GM12891 (cell line): ENCODE data around the gene NAPB.

Experiments
- DNase-seq: peaks from one replicate; pipeline ENCODE4 v3.0.0; 2011; ENCODE audit warnings: low spot score; ENCODE audit not compliant: insufficient read length
- FAIRE-seq: peaks from 2 replicates; lab custom pipeline; 2011; peaks lifted over from hg19 to GRCh38; lab: Jason Lieb, UNC
- PAX5 ChIP-seq: IDR thresholded peaks from 2 replicates; pipeline ENCODE4 v1.6.1; 2011; ENCODE audit warnings: low read length, moderate library complexity, mild to moderate bottlenecking; ENCODE audit not compliant: insufficient read depth, severe bottlenecking
- POLR2A ChIP-seq: IDR thresholded peaks from 2 replicates; pipeline ENCODE4 v1.6.1; 2011; ENCODE audit warnings: low read depth, low read length, control low read depth
- POLR2AphosphoS5 ChIP-seq: IDR thresholded peaks from 2 replicates; pipeline ENCODE4 v1.6.1; 2011; ENCODE audit warnings: low read depth, low read length, control low read depth
- POU2F2 ChIP-seq: IDR thresholded peaks from 2 replicates; pipeline ENCODE4 v1.6.1; 2011; ENCODE audit warnings: low read depth, mild to moderate bottlenecking, control low read depth, low read length, moderate library complexity
- SPI1 ChIP-seq: IDR thresholded peaks from 2 replicates; pipeline ENCODE4 v1.6.1; 2011; ENCODE audit warnings: low read depth, low read length, control low read depth
- TAF1 ChIP-seq: IDR thresholded peaks from 2 replicates; pipeline ENCODE4 v1.6.1; 2011; ENCODE audit warnings: low read depth, low read length, control low read depth

NAPB gene

DNA sequence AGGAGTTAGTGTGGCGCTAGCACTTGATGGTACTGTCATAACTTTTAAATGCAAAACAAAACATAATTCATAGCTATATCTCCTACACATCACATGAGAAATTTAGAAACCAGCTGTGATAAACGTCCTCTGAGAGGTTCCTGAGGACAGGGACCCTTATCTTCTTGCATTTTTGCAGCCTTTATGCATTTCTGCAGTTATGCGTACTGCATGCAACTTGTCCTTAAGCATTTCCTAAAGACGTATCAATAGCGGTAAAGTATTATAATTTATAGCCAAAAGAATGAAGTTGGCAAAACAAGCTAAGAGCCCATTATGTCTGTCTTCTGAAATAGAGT lies 1.7 kb downstream of the NAPB start:
- TF ChIP-seq POLR2A (no peak), POLR2AphosphoS5 (no peak), TAF1 (no peak), SPI1 (no peak), PAX5 (no peak), POU2F2 (no peak)
- FAIRE-seq (peak; percentile 45), DNase-seq (no peak)

DNA sequence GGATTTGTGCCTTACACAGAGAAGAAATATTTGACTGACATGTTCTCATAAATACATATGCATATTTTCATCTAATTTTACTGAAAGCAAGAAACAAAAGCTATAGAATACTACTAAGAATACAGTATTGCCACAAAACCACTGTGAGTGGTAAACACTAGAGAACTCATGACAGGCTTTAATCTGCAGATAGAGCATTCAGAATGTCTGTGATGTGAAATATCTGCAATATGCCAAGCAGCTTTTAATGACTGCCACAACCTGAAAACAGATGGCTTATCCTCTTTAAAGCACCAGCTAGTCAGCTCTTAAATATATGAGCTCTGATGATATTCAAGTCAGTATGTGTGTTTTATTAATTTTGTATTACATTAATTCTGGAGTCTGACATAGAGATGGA lies 3.4 kb downstream of the NAPB start:
- no peak for DNase-seq
- TF ChIP-seq PAX5 (no peak), POU2F2 (no peak), SPI1 (no peak)
- no peak for FAIRE-seq

DNA sequence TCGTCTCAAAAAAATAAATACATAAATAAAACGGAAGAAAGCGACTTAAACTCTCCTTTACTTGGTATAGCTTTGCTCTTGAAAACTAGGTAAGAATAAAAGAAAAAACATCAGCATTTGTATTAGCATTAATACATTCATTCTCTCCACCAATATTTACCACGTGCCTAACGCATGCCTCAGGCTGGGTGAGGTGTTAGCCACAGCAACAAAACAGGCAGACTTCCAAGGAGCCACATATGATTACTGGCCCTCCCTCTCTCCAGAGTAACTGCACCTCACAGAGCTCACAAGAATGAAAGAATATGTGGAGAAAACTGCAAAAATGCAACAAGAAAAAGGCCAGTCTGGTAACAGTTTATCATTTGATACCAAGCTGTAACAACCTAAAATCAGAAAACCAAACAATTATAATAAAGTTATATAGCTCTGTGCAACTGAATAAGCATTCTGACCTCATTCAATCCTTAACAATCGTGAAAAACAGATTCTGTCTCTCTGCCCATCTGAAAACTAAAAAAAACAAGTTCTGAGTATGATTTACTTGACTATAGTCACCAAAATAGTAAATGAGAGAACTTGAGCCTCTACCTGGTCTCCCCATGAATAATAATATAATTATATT lies 5.2 kb downstream of the NAPB start:
- DNase-seq (no peak), FAIRE-seq (no peak)
- TF ChIP-seq POLR2AphosphoS5 (no peak), SPI1 (no peak), TAF1 (no peak), PAX5 (no peak), POU2F2 (no peak), POLR2A (no peak)

DNA sequence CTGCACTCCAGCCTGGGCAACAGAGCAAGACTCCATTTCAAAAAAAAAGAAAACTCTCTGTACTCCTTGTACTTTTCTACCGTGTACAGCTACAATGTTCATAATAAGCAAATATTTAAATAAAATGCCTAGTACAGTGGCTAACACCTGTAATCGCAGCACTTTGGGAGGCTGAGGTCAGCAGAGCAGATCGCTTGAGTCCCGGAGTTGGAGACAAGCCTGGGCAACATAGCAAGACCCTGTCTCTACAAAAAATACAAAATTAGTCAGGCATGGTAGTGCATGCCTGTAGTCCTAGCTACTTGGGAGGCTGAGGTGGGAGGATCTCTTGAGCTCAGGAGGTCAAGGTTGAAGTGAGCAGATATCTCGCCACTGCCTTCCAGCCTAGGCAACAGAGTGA lies 5.7 kb downstream of the NAPB start:
- FAIRE-seq (no peak), DNase-seq (no peak)
- TF ChIP-seq POLR2A: no peak
- no peak for TF ChIP-seq POU2F2
- no peak for TF ChIP-seq PAX5
- TF ChIP-seq POLR2AphosphoS5: no peak
- TF ChIP-seq TAF1: no peak
- no peak for TF ChIP-seq SPI1

DNA sequence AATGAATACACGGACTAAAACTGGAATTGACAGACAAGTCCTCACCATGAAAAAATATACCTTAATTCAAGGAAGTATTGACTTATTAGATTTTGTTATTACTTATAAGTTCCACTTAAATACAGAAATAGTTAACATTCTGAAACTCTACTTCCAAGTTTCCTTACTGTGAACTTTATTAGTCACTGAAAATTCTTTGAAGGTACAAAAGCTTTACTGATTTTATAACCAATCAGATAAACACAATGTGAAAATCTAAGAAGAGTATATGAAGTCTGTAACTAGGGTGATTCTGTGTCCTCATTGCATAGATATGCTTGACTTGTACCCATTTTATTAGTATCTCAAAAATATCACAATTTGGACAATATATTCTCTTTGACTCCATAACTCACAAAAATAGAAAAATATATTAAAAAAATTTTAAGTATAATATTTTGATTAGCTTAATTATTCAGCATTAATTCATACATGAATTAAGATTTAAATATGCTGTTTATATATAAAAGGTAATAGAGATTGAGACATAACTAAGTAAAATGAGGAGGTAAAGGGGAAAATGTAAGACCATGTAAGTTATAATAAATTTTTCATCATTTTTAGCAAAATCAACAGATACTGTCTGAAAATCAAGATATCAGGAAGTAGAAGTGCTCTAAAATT lies 6.6 kb downstream of the NAPB start:
- TF ChIP-seq PAX5 (no peak), TAF1 (no peak), SPI1 (no peak), POU2F2 (no peak), POLR2A (no peak), POLR2AphosphoS5 (no peak)
- FAIRE-seq: no peak

DNA sequence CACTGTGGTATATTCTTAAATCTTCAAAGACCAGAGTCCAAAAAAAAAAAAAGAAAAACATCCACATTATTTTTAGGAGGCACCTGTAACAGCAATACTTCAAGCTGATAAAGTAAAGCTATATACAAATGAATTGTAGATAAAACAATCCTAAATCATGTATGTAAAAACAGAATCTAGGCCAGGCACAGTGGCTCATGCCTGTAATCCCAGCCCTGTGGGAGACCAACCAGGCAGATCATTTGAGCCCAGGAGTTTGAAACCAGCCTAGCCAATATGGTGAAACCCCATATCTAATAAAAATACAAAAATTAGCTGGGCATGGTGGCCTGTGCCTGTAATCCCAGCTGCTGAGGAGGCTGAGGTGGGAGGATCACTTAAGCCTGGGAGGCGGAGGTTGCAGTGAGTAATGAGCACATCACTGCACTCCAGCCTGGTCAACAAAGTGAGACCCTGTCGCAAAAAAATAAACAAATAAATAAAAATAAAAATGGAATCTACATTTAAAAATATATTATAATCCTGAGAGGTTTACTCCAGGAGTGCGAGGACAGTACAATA lies 7.3 kb downstream of the NAPB start:
- no peak for TF ChIP-seq POLR2A
- no peak for TF ChIP-seq TAF1
- TF ChIP-seq PAX5: no peak
- no peak for TF ChIP-seq SPI1
- no peak for TF ChIP-seq POU2F2
- TF ChIP-seq POLR2AphosphoS5: no peak
- DNase-seq (no peak), FAIRE-seq (no peak)

More for the DNA sequence above, 6.6 kb downstream of the NAPB start:
- no peak for DNase-seq

DNA sequence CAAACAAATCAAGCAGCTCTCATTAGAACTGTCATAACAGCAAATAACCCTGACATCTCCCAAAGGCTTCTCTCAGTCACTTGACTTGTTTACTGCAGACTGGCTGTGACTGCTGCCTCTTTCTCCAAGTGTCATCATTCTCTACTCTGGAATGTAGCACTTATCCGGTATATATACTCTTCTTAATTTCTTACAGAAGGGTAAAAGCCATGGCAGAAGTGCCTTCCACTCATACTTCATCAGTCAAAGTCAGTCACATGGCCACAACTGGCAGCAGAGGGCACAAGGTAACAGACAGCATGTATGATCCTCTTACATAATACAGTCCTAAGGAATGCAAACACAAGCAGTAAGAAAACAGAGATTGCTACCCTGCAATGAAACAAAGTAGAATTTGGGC lies 9.3 kb downstream of the NAPB start:
- FAIRE-seq: peak; percentile 67
- TF ChIP-seq TAF1 (no peak), SPI1 (no peak), POU2F2 (no peak), POLR2AphosphoS5 (no peak), POLR2A (no peak), PAX5 (no peak)
- no peak for DNase-seq

DNA sequence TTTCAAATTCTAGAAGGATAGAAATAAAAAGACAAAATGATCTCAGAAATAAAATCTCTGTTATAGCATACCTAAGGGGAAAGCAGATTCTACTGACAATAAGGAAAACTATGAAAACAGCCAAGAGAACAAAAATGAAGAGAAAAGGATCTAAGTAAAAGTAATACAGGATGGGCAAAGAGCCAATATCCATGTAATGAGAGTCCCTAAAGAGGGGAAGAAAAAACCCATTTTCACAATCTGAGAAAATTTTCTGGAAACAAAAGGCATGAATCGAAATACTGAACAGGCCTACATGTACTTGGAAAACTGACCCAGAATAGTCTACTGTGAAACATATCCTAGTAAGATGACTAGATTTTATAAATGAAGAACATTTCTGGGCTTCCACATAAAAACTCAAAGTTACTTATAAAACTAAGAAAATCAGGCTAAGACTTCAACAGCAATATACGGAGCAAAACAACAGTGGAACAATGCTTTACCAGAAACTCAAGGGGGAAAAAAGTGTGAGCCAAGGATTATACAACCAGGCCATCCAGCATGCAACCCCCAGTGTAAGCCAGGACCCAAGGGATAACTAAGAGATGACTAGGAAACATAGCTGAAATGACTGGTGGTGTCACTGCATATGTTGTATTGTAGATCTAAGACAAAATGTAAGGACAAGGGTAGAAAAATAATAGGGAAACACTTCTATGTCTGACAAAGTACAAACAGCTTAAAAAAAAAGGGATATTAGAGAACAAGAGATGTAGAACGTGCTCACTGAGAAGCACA lies 10.2 kb downstream of the NAPB start:
- no peak for FAIRE-seq
- no peak for DNase-seq
- TF ChIP-seq SPI1: no peak
- TF ChIP-seq POU2F2: no peak
- TF ChIP-seq POLR2AphosphoS5: no peak
- TF ChIP-seq PAX5: no peak
- TF ChIP-seq TAF1: no peak
- no peak for TF ChIP-seq POLR2A

DNA sequence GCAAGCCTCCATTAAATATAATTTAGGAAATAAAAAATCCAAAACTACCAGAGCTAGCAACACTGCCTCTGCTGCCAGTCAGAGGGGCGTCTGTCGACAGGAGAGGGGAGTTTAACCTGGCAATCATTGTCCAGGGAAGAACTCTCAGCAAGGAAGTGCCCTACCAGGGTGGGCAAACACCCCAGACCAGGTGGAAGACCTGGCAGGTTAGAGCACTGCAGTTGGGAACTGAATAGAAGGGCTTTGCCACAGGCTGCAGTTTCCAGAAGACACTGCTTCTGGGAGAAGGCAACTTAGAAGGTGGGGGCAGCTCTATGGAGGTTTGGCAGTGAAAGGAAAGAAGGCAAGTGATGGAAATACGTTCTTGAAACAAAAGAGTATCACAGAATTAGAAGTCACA lies 11.5 kb downstream of the NAPB start:
- FAIRE-seq: no peak
- no peak for DNase-seq
- TF ChIP-seq POU2F2: no peak
- no peak for TF ChIP-seq SPI1

DNA sequence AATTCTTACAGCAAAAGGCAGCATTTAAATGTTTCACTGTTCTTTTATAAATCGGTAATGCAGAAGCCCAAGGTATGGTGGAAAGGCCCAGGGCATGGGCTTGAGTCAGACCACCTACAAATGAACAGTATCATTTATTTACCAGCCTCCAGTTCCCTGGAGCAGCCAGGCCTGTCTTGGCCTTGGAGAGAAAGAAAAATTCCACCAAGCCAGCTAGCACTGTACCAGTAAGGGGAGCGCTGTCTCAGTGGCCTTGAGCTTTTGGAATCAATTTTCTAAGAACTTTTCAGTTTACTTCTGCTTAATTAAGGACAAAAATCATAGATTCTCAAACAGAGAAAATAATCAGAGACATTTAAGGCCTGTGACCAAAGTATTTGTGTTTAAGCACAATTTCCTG lies 12.3 kb downstream of the NAPB start:
- FAIRE-seq (no peak), DNase-seq (no peak)
- TF ChIP-seq POU2F2 (no peak), PAX5 (no peak), POLR2AphosphoS5 (no peak), POLR2A (no peak), TAF1 (no peak), SPI1 (no peak)
